Stimulated activated CD8-positive, alpha-beta memory T cell treated with anti-CD3 and anti-CD28 coated beads, Interleukin-4, amount 100 ng/mL, for 24 hours (primary cell): Measurements from ENCODE around the gene PATJ.

Experiments used
- DNase-seq: peaks from one replicate; pipeline ENCODE4 v3.0.0-alpha.2; 2020; ENCODE audit warnings: low read depth

PATJ gene

DNA sequence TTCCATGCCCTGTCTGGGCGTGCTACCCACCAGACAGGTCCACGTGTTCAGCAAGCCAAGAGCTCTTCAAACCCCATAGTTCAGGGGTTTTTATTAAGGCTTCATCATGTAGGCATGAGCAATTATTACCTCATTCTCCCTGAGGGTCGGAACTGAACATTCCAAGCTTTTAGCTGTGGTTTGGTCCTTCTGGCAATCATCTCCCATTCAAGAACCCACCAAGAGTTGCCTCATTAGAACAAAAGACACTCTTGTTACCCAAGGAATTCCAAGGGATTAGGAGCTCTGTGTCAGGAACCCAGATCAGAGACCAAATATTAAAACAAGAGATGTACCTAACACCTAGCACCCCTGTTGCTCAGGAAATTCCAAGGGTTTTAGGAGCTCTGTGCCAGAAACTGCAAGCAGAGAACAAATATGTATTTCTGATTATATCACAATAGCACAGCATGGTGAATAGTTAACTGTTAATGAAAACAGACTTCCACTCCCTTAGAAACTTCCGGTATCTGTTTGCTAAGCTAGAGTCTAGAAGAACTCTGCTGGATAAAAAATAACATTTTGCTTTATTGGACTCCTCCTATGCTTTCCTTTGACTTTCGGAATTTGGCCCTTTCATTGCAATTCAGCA, 251.2 kb downstream of the PATJ start:
- no peak for DNase-seq

DNA sequence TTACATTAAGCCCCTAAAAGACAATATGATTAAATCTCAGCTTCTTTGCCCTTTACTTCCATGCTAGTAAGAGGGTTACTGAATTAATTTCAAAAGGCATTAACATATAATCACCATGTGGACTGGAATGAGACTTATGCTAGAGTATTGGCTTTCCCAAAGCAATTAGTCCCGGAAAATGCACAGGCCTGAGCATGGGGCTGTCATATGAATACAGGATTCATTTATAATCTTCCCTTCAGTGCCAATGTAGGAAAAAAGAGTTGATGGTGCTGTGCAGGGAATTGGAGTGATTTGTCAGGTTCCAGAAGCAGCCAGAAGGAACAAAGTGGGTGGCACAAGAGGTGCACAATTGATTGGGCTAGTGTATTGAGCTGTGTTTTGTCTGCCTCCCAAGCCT, 253.4 kb downstream of the PATJ start:
- no peak for DNase-seq

DNA sequence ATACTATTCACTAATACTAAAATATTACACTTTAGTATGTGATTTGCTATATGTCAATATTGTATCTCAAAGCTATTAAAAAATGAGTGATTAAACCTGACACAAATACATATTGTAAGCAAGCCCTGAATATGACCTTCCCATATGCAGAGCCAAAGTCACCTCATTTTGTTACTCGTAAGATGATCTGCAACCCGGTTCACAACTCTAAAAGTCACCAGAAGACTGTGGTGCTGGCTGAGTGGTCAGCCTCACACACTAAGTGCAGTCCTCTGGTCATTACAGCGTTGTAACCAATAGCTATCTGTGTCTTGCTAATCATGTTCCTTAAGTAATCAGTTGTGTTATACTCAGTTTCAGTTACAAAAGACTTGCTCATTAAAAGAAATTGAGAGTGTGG, 254.8 kb downstream of the PATJ start:
- no peak for DNase-seq

DNA sequence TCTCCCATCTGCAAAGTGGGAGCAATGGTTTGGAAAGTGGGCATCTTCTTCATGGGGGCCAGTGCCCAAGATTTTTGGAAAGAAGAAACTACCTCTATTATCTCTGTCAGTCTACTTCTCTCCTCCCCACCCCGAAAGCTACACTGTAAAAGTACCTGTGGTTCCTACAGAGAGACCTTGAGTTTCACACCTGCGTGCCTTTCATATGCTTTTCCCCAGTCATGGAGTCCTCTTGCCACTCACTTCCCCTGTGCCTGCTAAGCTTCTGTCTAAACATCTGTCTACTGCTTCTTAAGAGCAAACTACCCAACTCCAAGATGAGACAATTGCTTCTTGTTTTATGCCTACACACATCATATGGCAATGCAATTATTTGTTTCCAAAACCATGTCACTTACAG, 261.5 kb downstream of the PATJ start:
- no peak for DNase-seq

DNA sequence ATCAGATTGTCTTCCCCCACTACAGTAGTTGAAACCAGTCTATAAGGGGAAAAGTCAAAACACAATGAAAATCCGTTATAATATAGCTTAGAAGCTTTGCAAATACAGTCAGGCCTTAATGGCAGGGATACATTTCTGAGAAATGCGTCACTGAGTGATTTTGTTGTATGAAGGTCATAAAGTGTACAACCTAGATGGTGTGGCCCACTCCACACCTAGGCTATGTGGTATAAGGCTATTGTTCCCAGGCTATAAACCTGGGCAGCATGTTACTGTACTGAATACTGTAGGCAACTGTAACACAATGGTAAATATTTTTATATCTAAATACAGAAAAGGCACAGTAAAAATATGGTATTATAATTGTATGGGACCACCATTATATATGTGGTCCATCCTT, 264.4 kb downstream of the PATJ start:
- DNase-seq = no peak

DNA sequence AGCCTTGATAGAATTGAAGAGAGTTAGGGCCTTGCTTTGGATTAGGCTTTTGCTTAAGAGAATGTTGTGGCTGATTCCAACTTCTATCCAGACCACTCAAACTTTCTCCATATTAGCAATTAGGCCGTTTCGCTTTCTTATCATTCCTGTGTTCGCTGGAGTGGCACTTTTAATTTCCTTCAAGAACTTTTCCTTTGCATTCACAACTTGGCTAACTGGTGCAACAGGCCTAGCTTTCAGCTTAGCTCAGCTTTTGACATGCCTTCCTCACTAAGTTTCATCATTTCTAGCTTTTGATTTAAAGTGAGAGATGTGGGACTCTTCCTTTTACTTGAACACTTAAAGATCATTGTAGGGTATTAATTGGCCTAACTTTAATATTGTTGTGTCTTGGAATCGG, 268.7 kb downstream of the PATJ start:
- DNase-seq = no peak

DNA sequence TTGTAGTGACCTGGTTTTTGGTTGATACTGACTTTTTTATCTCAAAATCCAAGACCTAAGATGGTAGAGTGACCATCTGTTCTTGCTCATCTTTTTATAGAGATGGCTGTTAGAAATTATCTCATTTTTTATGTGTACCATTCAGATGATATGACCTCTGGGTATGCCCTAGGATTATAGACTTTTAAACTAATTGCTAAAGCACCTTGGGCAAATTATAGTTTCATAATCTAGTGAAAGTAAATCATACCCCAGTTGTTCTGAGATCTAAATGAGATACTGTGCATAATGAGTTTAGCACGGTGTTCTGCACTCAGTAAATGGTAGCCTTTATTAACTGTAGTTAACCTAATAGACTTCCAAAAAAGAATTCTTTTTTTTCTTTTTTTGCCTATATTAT, 269.8 kb downstream of the PATJ start:
- DNase-seq = no peak

DNA sequence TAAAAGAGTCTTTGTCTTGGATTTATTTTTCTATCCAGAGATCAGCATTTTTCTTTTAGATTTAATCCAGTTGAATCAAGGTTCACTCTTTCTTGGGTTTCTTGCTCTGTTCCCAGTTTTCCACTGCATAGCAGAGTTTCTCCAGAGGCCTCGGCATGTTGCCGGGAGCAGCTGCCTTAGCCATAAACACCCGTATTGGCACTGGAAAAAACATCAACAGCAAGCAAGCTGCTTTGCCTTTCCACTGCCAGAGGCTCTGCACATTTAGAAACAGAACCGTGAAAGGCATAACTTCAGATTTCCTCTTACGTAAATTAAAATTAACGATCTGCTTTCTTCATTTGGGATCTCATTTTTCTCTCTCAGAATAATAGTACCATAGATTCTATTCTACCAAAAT, 270.6 kb downstream of the PATJ start:
- no peak for DNase-seq

DNA sequence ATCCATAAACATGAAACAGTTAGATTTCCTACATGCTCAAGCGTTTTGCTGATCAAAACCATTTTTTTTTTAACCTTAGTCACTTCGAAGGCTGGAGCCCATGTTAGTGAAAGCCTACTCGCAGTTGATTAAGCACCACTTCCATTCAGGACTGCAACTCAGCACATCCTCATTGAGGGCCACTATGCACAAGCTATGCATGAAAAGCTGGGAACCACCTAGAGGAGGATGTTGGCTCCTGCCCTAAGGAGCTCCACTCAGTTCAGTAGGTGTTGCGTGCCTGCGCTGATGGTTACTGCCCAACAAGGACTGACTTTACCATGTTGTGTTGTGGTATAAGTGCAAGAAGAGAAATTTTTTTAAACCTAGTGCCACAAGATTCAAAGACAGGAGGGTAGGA, 271.0 kb downstream of the PATJ start:
- no peak for DNase-seq

DNA sequence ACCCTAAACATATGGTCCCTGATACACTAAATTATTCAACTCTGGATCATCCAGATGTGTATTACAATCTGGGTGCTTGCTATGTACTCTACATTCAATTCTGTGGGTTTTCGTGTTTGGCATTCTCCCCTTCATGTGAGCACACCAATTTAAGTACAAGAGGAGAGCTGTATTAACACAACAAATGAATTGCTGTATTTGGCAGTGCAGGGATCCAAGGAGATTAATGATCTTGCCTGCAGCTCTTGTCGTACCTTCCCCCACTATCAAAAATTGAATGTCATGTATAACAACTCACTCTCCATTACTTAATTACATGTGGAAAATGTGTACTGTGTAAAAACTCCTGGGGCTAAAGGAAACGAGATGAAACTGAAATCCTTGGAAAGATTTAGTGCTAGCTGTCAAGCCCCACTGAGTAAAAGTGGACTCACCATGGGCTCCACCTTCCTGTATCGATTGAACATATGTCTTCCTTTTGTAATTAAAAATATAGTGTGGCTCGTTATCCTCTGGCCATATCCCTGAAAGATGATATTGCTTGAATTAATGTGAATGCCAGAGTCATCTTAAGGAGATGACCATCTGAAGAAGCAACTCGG, 280.2 kb downstream of the PATJ start:
- no peak for DNase-seq

DNA sequence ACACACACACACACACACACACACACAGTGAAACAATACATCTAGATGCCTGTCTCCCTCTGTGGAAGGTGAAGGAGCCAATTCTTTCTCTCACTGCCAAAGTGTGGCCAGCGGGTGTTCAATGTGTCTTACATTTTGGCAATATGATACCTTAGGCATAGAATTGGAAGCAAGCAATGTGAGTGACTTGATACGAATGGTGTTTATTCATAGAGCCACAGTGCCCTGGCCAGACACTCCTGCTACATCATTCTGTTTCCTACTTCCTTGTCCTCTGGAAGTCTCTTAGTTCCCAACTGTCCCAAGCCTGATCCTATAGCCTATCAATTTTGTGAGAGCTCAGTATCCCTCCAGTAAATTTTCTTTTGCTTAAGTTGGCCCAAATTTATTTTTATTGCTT, 282.4 kb downstream of the PATJ start:
- no peak for DNase-seq

DNA sequence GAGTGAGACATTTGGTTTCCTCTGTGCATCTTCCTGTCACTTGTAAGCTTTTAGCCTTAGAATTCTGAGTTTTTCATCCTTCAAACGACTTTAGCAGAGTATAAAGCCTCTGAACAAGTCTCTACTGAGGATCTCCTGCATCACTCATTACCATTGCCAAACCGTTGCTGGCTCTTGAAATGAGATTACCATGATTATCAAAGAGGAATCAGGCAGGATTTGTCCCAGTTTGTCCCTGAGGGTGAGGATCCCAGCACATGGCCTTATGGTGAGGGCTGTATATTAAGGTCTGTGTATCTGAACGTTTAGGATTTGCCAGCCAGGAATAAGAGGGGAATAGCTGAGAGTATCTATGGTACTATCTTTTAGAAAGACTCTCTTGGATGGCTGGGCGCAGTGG, 282.9 kb downstream of the PATJ start:
- DNase-seq = no peak

DNA sequence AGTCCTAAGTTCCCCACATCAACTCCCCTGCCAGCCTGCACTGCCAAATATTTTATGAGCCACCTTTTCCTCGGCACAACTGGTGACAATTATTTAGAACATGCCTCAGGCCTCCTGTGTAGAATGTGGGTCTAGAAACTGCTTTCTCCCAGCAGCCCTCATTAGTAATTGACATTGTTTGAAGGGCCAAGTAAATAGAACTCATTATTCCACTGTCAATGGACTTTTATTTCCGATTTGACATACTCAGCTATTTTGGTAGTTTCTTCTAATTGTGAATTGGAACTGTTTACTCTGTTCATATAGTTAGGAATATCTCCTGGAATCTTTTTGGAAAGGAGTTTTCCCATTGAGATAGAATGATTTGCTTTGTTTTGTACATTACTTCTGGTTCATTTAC, 283.6 kb downstream of the PATJ start:
- no peak for DNase-seq

DNA sequence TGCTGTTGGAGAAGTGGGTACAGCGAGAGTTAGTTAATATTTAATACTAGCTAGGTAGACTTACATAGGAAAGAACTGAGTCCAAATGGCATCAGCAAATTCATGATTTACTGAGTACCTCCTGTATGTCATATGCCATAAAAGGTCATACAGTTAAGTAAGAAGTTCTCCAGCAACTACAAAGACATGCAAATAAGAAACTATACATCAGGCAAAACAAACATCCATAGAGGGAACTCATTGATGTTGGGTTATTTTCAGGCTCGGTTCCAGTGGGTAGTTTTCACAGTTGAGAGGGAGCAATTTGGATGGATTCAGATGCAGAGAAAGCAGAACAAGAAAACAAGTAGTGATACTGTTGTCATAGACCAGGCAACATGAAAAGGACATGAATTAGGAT, 287.4 kb downstream of the PATJ start:
- DNase-seq = no peak

DNA sequence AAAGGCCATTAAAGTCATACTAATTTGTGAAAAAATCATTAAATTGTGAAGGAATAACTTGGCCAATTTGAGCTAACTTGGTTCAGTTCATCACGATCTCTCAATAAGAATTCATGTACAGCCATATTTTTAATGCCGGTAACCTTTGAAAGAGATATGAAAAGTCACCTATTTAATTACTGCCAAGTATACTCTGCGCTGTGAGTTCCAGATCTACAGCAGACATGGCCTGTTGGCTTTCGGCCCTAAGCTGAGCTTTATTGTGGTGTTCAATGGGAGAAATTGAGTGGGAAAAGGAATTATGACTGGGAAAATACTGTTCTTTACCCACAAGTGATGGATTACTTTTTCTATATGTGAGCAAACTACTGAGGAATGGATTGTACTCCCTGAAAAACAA, 292.5 kb downstream of the PATJ start:
- DNase-seq = no peak

DNA sequence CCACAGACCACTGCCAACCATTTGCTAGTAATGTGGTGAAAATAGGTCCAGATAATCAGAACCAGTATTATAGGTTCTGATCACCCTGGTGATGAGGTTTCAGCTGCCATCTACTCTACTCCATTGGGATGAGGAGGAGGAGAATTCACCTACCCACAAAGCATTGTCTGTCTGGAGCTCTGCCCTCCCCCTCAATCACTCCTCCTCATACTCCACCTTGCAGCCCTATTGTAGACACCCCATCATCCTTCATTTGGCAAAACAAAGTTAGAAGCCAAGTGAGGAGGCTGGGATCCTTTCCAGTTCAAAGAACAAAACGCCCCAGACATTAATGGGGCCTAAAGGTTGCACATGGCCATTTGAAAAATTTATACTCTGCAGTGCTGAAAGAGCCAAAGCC, 295.0 kb downstream of the PATJ start:
- DNase-seq = no peak

DNA sequence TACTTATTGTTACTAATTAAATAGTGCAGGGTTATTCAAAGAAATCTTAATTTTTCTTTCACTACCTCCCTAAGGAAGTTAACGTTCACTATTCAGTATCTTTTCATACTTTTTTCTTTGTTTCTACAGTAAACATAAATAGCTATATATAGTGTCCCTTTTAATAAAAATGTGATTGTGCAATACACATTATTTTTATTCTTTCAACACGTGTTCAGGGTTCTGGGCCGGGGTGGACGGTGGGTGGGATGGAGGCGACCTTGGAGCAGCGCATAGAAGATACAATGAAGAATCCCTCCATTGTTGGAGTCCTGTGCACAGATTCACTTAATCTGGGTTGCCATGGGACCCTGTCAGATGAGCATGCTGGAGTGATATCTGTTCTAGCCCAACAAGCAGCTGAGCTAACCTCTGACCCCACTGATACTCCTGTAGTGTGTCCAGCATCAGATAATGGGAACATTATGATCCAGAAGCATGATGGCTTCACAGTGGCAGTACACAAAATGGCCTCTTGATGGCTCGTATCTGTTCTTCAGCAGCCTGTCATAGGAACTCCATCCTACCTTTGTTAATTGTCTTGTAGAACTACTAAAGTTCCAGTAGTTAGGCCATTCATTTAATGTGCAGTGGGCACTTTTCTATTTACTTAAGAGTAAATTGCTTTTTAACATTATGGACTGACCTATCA, 296.5 kb downstream of the PATJ start:
- DNase-seq = no peak

DNA sequence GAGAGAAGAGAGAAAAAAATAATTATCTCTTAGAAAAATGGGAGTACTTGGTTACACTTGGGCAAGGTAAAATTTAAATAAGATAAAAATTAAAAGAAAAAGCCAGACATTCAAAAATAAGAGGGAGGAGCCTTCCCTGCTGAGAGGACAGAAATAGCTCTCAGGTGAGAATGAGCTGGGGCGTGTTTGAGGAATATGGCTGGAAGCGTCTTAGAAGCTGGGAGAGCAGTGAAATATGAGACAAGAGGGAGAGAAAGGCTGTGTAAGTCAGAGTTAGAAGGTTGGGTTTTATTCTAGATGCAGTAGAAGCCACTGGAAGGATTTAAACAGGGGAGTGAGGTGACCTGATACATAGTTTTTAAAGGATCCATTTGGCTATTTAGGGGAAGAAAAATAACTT, 298.2 kb downstream of the PATJ start:
- DNase-seq = no peak

DNA sequence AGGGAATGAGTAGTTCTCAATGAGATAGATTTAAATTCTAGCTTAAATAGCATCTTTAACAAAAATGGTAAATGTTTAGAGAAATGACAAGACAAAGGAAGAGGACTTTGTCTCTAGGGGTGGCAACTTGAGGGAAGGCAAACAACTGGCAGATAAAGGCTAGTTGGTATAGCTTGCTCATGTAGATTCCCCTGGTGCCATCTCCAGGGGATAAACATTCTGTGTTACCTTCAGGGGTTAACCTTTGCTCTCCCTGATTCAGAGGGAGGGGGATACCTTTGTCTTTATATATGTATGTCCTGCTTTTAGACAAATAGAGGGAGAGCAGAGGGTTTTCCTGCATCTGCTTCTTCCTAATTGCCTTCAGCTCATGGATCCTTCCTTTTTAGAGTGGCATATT, 298.7 kb downstream of the PATJ start:
- no peak for DNase-seq

DNA sequence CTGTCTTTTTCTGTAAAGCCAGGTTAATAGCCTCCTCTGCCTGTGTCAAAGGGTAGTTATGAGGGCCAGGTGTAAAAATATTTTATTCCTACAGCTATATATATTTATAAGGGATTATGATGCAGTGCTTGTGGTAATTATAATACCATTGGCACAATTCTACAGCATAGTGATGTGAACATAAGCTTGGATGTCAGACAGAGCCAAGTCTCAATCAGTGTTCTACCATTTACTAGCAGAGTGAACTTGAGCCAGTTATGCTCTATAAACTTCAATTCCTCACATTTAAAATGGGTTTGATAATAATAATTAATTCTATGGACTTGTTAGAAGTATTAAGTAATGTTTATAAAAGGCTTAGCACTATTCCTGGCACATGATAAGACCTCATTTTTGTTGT, 300.9 kb downstream of the PATJ start:
- no peak for DNase-seq

DNA sequence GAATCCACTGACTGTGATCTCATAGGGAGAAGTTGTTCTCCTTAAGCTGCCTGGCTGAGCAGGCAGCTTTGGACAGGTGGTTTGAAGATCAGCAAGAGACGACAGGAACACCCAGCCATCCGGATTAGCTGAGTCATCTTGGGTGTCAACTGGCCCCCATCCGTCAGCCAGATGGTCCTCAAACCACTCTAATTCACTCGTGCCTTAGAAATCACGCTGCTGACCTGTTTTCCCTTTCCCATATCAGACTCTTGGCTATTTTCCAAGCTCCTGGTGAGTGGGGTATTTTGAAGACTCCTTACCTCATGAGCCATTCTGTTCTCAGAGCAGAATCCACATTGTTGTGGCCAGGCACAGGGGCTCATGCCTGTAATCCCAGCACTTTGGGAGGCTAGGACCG, 303.3 kb downstream of the PATJ start:
- no peak for DNase-seq

DNA sequence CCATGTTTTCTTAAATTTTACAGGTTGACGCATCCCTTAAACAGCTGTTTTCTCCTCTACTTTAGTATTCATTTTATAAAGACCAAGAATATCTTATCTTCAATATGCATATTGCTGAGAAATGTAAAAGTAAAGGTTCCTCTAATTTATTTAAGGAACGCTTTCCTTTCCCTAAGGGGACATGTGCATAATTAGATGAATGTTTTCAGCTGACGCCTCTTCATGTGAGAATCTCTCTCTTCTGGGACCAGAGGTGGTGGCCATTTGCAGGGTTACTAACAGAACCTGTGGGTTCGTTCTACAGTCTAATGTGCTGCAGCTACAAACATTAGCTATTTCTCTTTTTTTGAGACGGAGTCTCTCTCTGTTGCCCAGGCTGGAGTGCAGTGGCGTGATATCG, 304.6 kb downstream of the PATJ start:
- DNase-seq = no peak

DNA sequence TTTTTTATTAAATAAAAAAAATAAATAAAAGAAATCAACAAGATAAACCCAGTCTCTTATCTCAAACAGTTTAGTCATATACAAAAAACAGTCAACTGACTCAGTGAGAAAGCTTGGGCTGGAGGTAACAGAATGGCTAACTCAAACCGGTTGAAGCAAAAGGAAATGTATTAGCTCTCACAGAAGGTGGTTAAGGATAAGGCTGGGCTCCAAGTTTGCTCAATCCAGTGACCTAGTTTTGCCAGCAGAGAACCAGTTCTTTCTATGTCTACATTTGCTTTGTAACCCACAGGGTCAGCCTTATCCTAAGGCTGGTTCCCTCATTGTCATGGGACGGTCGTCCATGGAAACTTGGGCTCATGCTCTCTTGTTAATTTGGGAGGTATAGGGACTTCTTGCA, 307.9 kb downstream of the PATJ start:
- no peak for DNase-seq

DNA sequence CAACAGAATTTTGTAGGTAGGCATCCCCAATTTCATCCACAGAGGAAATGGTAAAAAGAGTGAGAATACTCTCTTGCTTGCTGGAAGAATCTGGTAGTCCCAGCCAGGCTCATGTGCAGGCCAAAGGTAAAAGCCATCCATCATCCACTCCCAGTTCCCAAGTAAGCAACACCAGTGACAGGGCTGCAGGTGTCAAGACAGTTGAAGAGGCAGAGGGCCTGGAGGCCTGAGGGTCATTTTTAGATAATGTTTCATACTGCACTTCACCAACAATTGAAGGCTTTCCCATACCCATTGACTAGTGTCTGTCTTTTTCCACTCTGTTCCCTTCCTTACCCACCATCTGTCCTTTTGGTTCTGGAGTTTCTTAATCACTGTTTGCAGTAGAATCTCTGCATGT, 310.7 kb downstream of the PATJ start:
- no peak for DNase-seq
